SK-N-SH (cell line): ENCODE data around the gene SPINK1.

ENCODE experiments used
- CHD2 ChIP-seq: fragments of 150-350 bp; IDR thresholded peaks from 2 replicates; pipeline ENCODE4 v1.6.1; 2018; ENCODE audit warnings: low read length; ENCODE audit not compliant: partially characterized antibody
- CTCF ChIP-seq: fragments of 200-600 bp; sonication (generic); IDR thresholded peaks from 2 replicates; pipeline ENCODE4 v1.6.1; 2017; ENCODE audit warnings: antibody characterized with exemption, mild to moderate bottlenecking, moderate library complexity
- EZH2phosphoT487 ChIP-seq: fragments of 200-600 bp; sonication (generic); IDR thresholded peaks from 2 replicates; pipeline ENCODE4 v1.6.1; 2017; ENCODE audit warnings: low read depth, mixed run types, mild to moderate bottlenecking, antibody characterized with exemption, moderate library complexity, borderline replicate concordance
- FOXM1 ChIP-seq: IDR thresholded peaks from 2 replicates; pipeline ENCODE4 v1.4.0; 2012; ENCODE audit warnings: low read depth, mild to moderate bottlenecking
- GATA2 ChIP-seq: sonication (generic); formaldehyde crosslinking; IDR thresholded peaks from 2 replicates; pipeline ENCODE4 v1.5.0; 2020; ENCODE audit warnings: mild to moderate bottlenecking, missing genetic modification reagents
- NRF1 ChIP-seq: IDR thresholded peaks from 2 replicates; pipeline ENCODE4 v1.6.1; 2012; ENCODE audit warnings: low read depth, mild to moderate bottlenecking, low read length
- POLR2AphosphoS5 ChIP-seq: IDR thresholded peaks from 2 replicates; pipeline ENCODE4 v1.6.1; 2012; ENCODE audit warnings: low read depth, low read length
- REST ChIP-seq: IDR thresholded peaks from 2 replicates; pipeline ENCODE4 v1.6.1; 2012; ENCODE audit warnings: mild to moderate bottlenecking, low read depth, low read length, moderate library complexity
- TAF1 ChIP-seq: IDR thresholded peaks from 2 replicates; pipeline ENCODE4 v1.6.1; 2012; ENCODE audit warnings: low read depth, mild to moderate bottlenecking, low read length, moderate library complexity, borderline replicate concordance

GRCh38 chr5:147844846-147845245, 13.4 kb upstream of the SPINK1 start:
- TF ChIP-seq CTCF (no peak), FOXM1 (no peak), NRF1 (no peak), REST (no peak), EZH2phosphoT487 (no peak), POLR2AphosphoS5 (no peak), CHD2 (no peak), TAF1 (no peak), GATA2 (CRISPR knock-in tag) (no peak)
